HG03469 (cell line): ENCODE measurements around the gene STRIP2.
"Not testable (repeated sequence)": the region's sequence is repeated elsewhere in the genome, so short reads cannot be mapped to it uniquely, and the experiment has no call there.

Experiments used
- ATAC-seq: cut with Tn5 transposase; IDR thresholded peaks from one replicate; pipeline ENCODE4 v1.9.1; 2021; ENCODE audit warnings: mild to moderate bottlenecking, moderate library complexity, moderate number of reproducible peaks; ENCODE audit not compliant: unreplicated experiment

The STRIP2 gene

DNA sequence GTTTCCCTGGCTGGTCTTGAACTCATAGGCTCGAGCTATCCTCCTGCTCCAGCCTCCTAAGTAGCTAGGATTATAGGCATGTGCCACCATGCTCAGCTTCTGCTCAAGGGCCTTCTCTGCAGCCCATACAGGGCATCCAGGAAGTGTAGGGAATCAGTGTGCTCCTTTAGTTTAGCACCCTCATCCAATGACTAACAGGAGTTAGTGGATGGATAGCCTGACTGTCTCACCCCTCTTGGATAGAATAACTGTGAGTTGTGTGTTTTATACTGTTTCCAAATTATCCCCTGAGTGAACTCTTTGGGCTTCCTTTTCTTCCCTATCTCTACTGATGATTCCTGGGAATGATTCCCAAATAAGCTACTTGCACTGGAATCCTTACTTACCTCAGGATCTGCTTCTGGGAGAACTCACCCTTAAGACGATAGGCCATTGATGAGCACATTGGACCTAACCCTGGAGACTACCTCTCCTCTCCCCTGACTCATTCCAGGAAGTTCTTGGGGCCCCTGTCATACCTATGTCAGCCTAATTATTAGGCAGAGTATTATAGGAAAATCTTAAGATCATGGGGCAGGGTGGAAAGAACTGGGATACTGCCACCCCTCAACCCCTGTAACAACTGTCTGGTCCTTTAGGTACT lies 18.5 kb downstream of the STRIP2 start:
- no peak for ATAC-seq

DNA sequence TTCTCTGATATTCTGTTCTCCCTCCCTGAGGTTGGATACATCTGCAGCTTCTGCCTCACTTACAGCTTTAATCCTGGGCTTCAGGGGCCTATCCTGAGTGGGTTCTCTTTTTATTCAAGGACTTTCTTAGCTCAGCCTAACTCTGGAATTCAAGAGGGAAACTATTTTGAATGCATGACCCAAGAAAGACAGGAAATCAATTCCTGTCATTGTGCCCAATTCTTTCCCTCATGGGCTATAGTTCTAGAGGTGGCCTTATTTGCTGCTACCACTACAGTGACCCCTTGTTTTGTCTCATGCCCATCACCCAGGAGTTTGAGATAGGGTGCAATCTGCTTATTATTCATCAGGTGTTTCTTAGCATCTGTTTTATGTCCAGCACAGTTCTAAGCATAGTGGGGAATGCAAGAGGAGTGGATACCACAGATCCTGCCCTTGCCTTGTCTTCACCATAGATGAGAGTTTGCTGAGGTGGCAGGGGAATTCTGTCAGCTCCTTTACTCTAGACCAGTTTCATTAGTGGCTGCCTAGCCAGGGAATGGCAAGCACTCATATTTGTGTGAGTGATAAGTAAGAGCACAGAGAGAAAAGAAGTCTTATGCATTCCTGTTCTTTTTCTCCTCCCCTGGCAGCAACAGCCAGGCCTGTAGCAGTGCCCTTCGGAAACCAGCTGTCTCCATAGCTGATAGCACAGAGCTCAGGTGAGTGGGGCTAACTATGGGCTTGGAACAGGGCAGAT lies 19.4 kb downstream of the STRIP2 start:
- ATAC-seq: no peak

DNA sequence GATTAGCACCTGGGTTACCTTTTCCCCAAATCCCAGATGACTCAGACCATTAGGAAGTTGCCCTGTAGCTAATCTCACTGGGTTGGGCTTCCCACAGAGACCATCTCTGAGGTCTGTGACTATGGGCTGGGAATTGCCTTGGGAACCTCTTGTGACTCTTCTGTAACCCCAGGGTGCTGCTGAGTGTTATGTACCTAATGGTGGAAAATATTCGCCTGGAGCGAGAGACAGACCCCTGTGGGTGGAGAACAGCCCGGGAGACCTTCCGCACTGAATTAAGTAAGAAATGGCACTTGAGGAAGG lies 20.0 kb downstream of the STRIP2 start:
- ATAC-seq: no peak

DNA sequence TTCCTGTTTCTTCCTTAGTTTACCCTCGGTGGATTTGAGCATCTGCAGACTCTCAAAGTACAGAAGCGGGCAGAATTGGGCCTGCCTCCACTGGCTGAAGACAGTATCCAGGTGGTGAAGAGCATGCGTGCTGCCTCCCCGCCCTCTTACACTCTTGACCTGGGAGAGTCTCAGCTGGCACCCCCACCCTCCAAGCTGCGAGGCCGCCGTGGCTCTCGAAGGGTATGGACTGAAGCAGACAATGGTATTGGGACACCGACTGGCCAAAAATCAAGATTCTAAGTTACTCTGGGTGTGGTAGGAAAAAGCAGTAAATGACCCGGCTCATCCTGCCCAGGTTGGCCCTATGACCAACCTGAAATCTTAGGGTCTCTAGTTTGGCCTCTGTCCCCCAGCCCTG lies 22.2 kb downstream of the STRIP2 start:
- no peak for ATAC-seq

DNA sequence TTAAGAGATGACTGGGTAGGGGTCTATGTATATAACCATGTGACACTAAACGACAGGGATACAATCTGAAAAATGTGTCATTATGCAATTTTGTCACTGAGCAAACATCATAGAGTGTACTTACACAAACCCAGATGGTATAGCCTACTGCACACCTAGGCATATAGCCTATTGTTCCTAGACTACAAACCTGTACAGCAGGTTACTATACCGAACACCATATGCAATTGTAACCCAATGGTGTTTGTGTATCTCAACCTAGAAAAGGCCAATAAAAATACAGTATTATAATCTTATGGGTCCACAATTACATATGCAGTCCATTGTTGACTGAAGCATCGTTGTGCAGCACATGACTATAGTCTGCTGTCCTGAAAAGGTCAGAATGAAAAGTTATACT lies 22.9 kb downstream of the STRIP2 start:
- no peak for ATAC-seq

GRCh38 chr7:129458171-129458570 lies 23.9 kb downstream of the STRIP2 start:
- no peak for ATAC-seq

GRCh38 chr7:129461809-129462208 lies 27.6 kb downstream of the STRIP2 start:
- no peak for ATAC-seq

- no peak for ATAC-seq
These were observed 28.2 kb downstream of the STRIP2 start for GRCh38 chr7:129462420-129462819.

GRCh38 chr7:129464194-129464593 lies 30.0 kb downstream of the STRIP2 start:
- no peak for ATAC-seq

GRCh38 chr7:129465080-129465479 lies 30.8 kb downstream of the STRIP2 start:
- no peak for ATAC-seq

DNA sequence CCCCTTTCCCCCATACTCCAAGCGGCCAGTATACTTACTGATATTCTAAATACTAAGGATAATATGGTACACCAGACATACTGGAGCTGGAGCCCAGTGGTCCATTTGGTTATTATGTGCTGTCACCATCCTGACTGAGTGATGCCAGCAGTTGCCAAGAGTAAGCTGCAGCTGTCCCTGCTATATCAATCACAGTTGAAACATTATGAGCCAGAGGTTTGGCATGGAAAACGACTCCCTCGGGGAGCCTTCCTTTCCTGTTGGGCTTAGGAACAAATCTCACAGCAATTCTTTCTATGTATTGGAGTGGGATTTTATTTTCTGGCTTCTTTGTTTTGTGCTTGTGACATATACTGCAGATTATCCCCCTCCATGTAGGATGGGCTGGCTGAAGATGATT lies 32.6 kb downstream of the STRIP2 start:
- ATAC-seq: no peak

DNA sequence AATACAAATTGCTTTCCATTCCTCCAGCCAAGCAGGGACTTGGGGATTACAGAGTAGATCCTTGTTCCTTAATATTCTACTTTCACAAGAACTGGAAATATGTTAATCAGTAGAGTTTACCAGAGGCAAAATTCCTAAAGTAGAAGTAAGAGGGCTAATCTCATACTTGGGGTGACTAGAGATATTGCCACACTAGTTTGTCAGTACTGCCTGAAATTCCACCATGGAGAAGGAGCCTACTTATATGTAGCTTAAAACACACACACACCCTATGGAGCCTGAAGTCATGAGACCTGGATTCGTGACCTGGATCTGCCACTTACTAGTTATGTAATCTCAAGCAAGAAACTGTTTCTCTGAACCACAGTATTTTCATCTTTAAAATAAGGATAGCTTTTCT lies 33.9 kb downstream of the STRIP2 start:
- no peak for ATAC-seq

DNA sequence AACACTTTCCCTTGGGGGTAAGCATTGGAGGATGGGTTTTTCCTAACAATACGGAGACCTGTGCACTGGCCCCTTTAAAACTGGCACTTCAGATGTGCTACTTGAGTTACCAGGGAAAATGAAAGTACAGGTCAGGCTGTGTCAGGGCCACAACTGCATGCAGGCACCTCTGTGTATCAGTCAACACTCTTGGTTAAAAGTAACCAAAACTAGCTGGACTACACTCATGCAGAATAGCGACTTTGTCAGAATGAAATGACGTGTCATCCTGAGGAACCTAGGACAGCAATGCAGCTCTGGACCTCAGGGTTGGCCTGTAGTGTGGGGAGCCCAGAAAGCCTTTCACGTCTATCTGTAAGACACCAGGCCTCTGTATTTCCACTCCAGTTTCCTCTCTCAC lies 34.3 kb downstream of the STRIP2 start:
- ATAC-seq: no peak

GRCh38 chr7:129469930-129470329 lies 35.7 kb downstream of the STRIP2 start:
- ATAC-seq: no peak

DNA sequence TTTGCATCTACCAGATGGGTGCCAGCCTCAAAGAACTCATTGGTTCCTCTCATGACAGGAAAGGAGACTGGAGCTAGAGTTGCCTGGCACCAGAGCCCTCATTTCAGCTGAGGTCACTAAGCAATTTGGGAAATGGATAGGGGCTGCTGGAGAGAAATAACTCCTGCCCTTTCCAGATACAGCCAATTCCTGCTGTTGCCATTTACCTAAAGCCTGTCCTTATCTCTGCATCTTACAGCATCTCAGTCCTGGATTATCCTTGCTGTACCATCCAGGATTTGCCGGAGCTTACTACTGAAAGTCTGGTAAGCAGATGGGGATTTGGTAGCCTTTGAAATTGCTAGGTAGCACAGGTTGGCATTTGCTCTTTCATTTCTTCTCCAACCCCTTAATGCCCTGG lies 36.2 kb downstream of the STRIP2 start:
- ATAC-seq: no peak

DNA sequence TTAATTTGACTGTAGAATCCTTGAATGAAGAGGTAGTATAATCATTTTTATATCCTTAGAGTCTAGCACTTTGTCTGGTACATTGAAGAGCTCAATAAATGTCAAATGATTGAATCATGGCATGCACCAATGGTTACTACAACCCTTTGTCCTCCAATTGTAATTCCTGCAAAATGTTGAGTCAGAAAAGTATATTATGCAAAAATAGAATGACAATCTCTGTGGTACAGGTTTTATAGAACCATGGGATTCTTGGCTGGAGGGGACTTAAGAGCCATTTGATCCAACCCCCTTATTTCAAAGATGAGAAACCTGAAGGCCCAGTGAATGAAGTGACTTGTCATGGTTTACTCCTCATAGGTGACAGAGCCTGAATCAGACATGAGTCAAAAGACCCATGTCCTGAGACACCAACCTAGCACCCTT lies 37.2 kb downstream of the STRIP2 start:
- ATAC-seq: no peak

DNA sequence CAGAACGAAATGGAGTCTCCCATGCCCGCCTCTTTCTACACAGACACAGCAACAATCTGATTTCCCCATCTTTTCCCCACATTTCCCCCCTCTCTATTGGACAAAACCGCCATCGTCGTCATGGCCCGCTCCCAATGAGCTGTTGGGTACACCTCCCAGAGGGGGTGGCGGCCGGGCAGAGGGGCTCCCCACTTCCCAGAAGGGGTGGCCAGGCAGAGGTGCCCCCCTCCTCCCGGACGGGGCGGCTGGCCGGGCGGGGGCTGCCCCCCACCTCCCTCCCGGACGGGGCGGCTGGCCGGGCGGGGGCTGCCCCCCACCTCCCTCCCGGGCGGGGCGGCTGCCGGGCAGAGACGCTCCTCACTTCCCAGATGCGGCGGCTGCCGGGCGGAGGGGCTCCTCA lies 41.7 kb downstream of the STRIP2 start:
- not testable (repeated sequence) for ATAC-seq

DNA sequence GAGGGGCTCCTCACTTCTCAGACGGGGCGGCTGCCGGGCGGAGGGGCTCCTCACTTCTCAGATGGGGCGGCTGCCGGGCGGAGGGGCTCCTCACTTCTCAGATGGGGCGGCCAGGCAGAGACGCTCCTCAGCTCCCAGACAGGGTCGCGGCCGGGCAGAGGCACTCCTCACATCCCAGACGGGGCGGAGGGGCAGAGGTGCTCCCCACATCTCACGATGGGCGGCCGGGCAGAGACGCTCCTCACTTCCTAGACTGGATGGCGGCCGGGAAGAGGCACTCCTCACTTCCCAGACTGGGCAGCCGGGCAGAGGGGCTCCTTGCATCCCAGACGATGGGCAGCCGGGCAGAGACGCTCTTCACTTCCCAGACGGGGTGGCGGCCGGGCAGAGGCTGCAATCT lies 42.2 kb downstream of the STRIP2 start:
- not testable (repeated sequence) for ATAC-seq

DNA sequence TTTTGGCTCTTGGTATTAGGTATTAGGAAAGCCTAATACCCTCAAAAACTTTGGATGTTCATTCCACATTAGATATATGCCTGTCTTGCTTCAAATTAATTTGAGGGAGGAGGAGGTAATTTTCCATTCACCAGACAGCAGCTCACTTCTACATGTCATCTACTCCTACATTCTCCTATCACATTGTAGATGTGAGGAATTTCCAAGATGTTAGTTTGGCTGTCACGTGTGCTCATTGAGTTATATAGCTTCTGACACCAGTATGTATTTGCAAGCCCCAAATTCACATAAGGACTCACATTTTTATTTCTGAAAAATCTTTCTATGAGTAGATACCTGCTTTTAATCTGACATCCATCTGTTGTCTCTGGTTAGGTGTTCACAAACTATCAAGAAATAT lies 45.6 kb downstream of the STRIP2 start:
- no peak for ATAC-seq

- no peak for ATAC-seq
These were observed 46.6 kb downstream of the STRIP2 start for GRCh38 chr7:129480674-129481363.

- ATAC-seq: not testable (repeated sequence)
These were observed 47.1 kb downstream of the STRIP2 start for GRCh38 chr7:129481376-129481775.

GRCh38 chr7:129482781-129483180 lies 48.5 kb downstream of the STRIP2 start:
- ATAC-seq: no peak
